NCI-H187 treated with DMSO at 0.1 percent for 48 hours (cell line): ENCODE measurements around the gene PLCB3.

Experiments
- DNase-seq: peaks from one replicate; lab custom pipeline; 2025; lab: John Stamatoyannopoulos, UW

Gene PLCB3

DNA sequence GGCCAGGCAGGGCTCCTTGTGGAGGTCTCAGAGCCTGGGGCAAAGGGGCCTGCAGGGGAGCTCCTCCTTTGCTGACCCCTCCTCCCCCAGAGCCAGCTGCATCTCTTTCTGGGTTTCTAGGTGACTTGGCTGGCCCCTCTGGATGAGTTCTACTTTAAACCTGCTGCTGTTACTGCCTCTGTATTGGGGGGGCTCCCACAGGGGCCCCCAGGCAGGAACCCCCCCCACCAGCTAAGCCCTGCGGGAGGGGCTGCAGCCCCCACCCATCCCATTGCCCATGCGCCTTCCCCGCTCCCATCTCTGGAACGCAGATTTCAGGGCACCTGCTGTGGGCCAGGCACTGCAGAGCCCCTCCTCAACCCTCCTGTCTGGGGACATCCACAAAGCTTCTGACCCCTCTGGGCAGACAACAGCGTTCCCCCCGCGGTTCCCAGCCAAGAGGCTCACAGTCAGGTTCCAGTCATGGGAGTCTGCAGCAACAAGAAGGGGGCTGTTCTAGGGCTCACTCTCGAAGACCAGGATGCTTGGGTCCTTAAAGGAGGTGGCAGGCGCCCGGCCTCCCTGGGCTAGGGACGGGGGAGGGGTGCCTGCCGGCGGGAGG is 815 bp upstream of the PLCB3 start:
- no peak for DNase-seq

GRCh38 chr11:64251753-64252002 is 348 bp downstream of the PLCB3 start:
- DNase-seq: no peak

GRCh38 chr11:64252003-64252872 is 908 bp downstream of the PLCB3 start:
- no peak for DNase-seq

- no peak for DNase-seq
Measured at GRCh38 chr11:64253043-64253442, 1.7 kb downstream of the PLCB3 start.

- DNase-seq: no peak
Measured at GRCh38 chr11:64253481-64253880, 2.2 kb downstream of the PLCB3 start.

- DNase-seq: no peak
Measured at GRCh38 chr11:64254326-64254725, 3.0 kb downstream of the PLCB3 start.

GRCh38 chr11:64255135-64256128 is 4.1 kb downstream of the PLCB3 start:
- no peak for DNase-seq

DNA sequence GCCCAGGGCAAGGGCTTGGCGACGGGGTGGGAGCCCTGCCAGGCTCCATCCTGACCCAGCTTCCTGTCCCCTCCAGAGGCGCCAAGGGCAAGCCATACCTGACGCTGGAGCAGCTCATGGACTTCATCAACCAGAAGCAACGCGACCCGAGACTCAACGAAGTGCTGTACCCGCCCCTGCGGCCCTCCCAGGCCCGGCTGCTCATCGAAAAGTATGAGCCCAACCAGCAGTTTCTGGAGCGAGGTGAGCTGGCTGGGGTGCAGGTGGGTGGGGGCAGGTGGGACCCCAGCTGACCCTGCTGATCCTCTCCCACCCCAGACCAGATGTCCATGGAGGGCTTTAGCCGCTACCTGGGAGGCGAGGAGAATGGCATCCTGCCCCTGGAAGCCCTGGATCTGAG is 5.0 kb downstream of the PLCB3 start:
- no peak for DNase-seq

DNA sequence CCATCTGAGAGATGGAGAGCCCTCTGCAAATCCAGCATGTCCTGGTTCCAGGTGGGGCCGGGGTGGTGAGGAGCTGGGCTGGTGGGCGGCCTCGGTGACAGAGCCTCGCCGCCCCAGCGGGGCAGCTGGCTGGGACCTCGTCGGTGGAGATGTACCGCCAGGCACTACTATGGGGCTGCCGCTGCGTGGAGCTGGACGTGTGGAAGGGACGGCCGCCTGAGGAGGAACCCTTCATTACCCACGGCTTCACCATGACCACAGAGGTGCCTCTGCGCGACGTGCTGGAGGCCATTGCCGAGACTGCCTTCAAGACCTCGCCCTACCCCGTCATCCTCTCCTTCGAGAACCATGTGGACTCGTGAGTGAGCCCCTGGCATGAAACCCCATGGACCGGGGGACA is 7.0 kb downstream of the PLCB3 start:
- no peak for DNase-seq

- no peak for DNase-seq
Measured at GRCh38 chr11:64258946-64259532, 7.7 kb downstream of the PLCB3 start.

DNA sequence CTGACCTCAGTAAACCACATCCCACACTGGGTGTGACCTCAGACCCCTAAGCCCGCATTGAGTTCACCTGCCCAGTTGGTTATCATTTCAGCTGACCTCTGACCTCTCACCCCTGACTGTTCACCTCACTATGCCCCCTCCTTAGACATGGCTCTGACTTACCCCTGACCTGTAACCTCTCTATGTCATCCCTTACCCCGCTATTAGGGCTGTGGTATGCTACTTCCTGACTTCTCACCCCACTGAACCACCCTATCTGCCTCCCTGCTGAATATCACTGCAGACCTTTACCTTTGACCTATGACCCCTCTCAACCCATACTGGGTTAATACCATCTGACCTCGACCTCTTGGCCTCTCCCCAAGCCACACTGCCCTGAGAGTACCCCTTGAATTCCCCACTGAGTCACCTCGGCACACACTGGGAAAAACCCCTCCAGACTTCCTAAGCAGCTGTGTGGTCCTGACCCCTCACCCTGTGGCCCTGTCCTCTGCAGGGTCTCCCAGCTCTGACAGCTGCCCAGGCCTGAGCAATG is 8.3 kb downstream of the PLCB3 start:
- no peak for DNase-seq

GRCh38 chr11:64260147-64260708 is 8.9 kb downstream of the PLCB3 start:
- no peak for DNase-seq

DNA sequence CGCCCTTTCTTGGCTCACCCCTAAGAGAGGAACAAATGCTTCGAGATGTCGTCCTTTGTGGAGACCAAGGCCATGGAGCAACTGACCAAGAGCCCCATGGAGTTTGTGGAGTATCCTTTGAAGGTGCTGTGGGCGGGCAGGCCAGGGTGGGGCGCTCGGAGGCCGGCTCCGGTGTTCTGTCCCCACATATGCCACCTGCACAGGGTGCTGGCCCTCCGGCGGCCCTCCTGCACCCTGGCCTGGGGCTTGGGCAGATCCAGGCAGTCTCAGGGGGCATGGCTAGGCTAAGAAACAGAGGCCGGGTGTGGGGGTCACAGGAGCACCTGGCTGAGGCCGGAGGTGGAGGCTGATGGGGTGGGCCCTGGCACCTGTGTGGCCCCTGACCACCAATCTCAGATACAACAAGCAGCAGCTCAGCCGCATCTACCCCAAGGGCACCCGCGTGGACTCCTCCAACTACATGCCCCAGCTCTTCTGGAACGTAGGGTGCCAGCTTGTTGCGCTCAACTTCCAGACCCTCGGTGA is 10.3 kb downstream of the PLCB3 start:
- no peak for DNase-seq

- no peak for DNase-seq
Measured at GRCh38 chr11:64262271-64263002, 11.1 kb downstream of the PLCB3 start.

GRCh38 chr11:64263021-64263946 is 12.0 kb downstream of the PLCB3 start:
- no peak for DNase-seq

DNA sequence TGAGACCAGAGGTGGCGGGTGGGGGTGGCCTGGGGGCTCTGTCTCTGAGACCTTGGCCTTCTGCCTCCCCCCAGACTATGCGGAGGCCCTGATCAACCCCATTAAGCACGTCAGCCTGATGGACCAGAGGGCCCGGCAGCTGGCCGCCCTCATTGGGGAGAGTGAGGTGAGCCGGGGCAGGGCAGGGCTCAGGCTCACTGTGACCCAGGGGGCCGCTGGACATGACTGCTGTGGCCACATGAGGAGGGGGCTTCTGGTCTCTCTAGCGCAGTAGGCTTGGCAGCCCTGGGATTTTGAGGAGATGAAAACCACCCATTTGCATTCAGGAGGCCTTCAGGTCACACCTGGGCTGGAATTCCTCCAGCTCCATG is 12.6 kb downstream of the PLCB3 start:
- no peak for DNase-seq

- DNase-seq: no peak
Measured at GRCh38 chr11:64264371-64264852, 13.1 kb downstream of the PLCB3 start.

GRCh38 chr11:64265176-64266160 is 14.1 kb downstream of the PLCB3 start:
- no peak for DNase-seq
